Occipital lobe (tissue), 2 donors: Measurements from ENCODE around the gene ADARB2. TPM values are rescaled to one million over a fixed set of nuclear protein-coding genes. Genes with fewer than 3 reads are reported as not detected.

ENCODE experiments used
- DNase-seq: peaks from one replicate; lab custom pipeline; 2025; lab: John Stamatoyannopoulos, UW
- total RNA-seq: library from RNA; depleted of rRNA; stranded (reverse); fragments of >200 nt; gene quantifications from one replicate; pipeline ENCODE4 v1.2.3, GENCODE V29; 2014

Gene ADARB2
- total RNA-seq, 1 donor from 2014 or later, result 4.8 TPM

GRCh38 chr10:1687190-1687589, 50.1 kb downstream of the ADARB2 start:
- DNase-seq, result no peak

- no peak for DNase-seq
Measured at GRCh38 chr10:1686491-1686749, 50.9 kb downstream of the ADARB2 start.

GRCh38 chr10:1685699-1686490, 51.4 kb downstream of the ADARB2 start:
- no peak for DNase-seq

GRCh38 chr10:1684991-1685390, 52.3 kb downstream of the ADARB2 start:
- DNase-seq, result no peak

- DNase-seq, result no peak
Measured at GRCh38 chr10:1683649-1684048, 53.7 kb downstream of the ADARB2 start.

- DNase-seq, result no peak
Measured at GRCh38 chr10:1679821-1680650, 57.3 kb downstream of the ADARB2 start.

GRCh38 chr10:1678084-1678483, 59.2 kb downstream of the ADARB2 start:
- DNase-seq, result no peak

- no peak for DNase-seq
Measured at GRCh38 chr10:1677307-1677939, 59.9 kb downstream of the ADARB2 start.

GRCh38 chr10:1674501-1674900, 62.8 kb downstream of the ADARB2 start:
- DNase-seq, result no peak

- no peak for DNase-seq
Measured at GRCh38 chr10:1673568-1674345, 63.6 kb downstream of the ADARB2 start.

GRCh38 chr10:1672001-1672781, 65.1 kb downstream of the ADARB2 start:
- DNase-seq, result no peak

GRCh38 chr10:1671366-1672000, 65.8 kb downstream of the ADARB2 start:
- no peak for DNase-seq

- DNase-seq, result no peak
Measured at GRCh38 chr10:1670541-1671365, 66.6 kb downstream of the ADARB2 start.

GRCh38 chr10:1669433-1669832, 67.9 kb downstream of the ADARB2 start:
- DNase-seq, result no peak

- no peak for DNase-seq
Measured at GRCh38 chr10:1668399-1668798, 68.9 kb downstream of the ADARB2 start.

- no peak for DNase-seq
Measured at GRCh38 chr10:1667392-1667791, 69.9 kb downstream of the ADARB2 start.

- no peak for DNase-seq
Measured at GRCh38 chr10:1666147-1666546, 71.2 kb downstream of the ADARB2 start.

- DNase-seq, result no peak
Measured at GRCh38 chr10:1665681-1666080, 71.6 kb downstream of the ADARB2 start.

GRCh38 chr10:1665021-1665661, 72.2 kb downstream of the ADARB2 start:
- no peak for DNase-seq
